Measurements from ENCODE around the gene ADIPOQ. TPM values are rescaled to one million over a fixed set of nuclear protein-coding genes. Genes with fewer than 3 reads are reported as not detected.

ADIPOQ gene
- total RNA-seq, 4 donors from 2014 or later, result 10.7 to 21.6 (median 19.7) TPM

- H3K4me1 ChIP-seq, result peaks cover 26% of the 10 kb centered on the region
- H3K4me3 ChIP-seq, result peak overlapping the region; percentile 78
- DNase-seq (ENCODE audit: low spot score in 2 of 2), result peak in 1 of 2 donors; percentile 80
- TF ChIP-seq POLR2A (IDR thresholded peaks at IDR 0.05), result no peak
- no peak for TF ChIP-seq POLR2AphosphoS5 (IDR thresholded peaks at IDR 0.05)
- TF ChIP-seq CTCF (IDR thresholded peaks at IDR 0.05), result no peak
- TF ChIP-seq EP300 (IDR thresholded peaks at IDR 0.05), result no peak
- no peaks in the 10 kb centered on the region for H3K9me3 ChIP-seq
- peaks cover 69% of the 10 kb centered on the region for H3K27me3 ChIP-seq
- no peaks in the 10 kb centered on the region for H3K36me3 ChIP-seq
- peak overlapping the region; percentile 46 for H3K27ac ChIP-seq
- 8% methylated on average over 28 of the region's 80 CpGs for WGBS
Measured at GRCh38 chr3:186826976-186827857, 15.3 kb upstream of the ADIPOQ start.

GRCh38 chr3:186828340-186828739, 14.2 kb upstream of the ADIPOQ start:
- Histone ChIP-seq H3K36me3 (no peaks in the 10 kb centered on the region), H3K27ac (no peak overlapping the region), H3K27me3 (peaks cover 81% of the 10 kb centered on the region), H3K4me3 (no peak overlapping the region), H3K4me1 (peaks cover 26% of the 10 kb centered on the region), H3K9me3 (no peaks in the 10 kb centered on the region)
- no peak for DNase-seq (ENCODE audit: low spot score in 2 of 2)
- TF ChIP-seq EP300 (IDR thresholded peaks at IDR 0.05) (no peak), POLR2A (IDR thresholded peaks at IDR 0.05) (no peak), POLR2AphosphoS5 (IDR thresholded peaks at IDR 0.05) (no peak), CTCF (IDR thresholded peaks at IDR 0.05) (no peak)
- 21% methylated on average over 5 of the region's 5 CpGs for WGBS

- peaks cover 57% of the 10 kb centered on the region for H3K27me3 ChIP-seq
- H3K9me3 ChIP-seq, result no peaks in the 10 kb centered on the region
- H3K36me3 ChIP-seq, result no peaks in the 10 kb centered on the region
- no peak overlapping the region for H3K4me3 ChIP-seq
- H3K4me1 ChIP-seq, result peaks cover 9% of the 10 kb centered on the region
- TF ChIP-seq POLR2AphosphoS5 (IDR thresholded peaks at IDR 0.05) (no peak), EP300 (IDR thresholded peaks at IDR 0.05) (no peak), POLR2A (IDR thresholded peaks at IDR 0.05) (no peak)
- no peak overlapping the region for H3K27ac ChIP-seq
- WGBS, result 50% methylated on average over 4 of the region's 4 CpGs
- no peak for DNase-seq (ENCODE audit: low spot score in 2 of 2)
Measured at GRCh38 chr3:186831798-186832197, 10.7 kb upstream of the ADIPOQ start.

- 65% methylated on average over 1 of the region's 1 CpG for WGBS
- Histone ChIP-seq H3K4me1 (peaks cover 5% of the 10 kb centered on the region), H3K4me3 (no peak overlapping the region), H3K27me3 (peaks cover 56% of the 10 kb centered on the region), H3K36me3 (no peaks in the 10 kb centered on the region), H3K9me3 (no peaks in the 10 kb centered on the region), H3K27ac (no peak overlapping the region)
- no peak for DNase-seq (ENCODE audit: low spot score in 2 of 2)
- no peak for TF ChIP-seq POLR2AphosphoS5 (IDR thresholded peaks at IDR 0.05)
- TF ChIP-seq POLR2A (IDR thresholded peaks at IDR 0.05), result no peak
- no peak for TF ChIP-seq CTCF (IDR thresholded peaks at IDR 0.05)
- TF ChIP-seq EP300 (IDR thresholded peaks at IDR 0.05), result no peak
Measured at GRCh38 chr3:186832276-186832675, 10.2 kb upstream of the ADIPOQ start.

GRCh38 chr3:186839874-186840641, 2.5 kb upstream of the ADIPOQ start:
- H3K36me3 ChIP-seq, result no peaks in the 10 kb centered on the region
- DNase-seq (ENCODE audit: low spot score in 2 of 2), result no peak
- H3K4me3 ChIP-seq, result no peak overlapping the region
- H3K27me3 ChIP-seq, result peaks cover 14% of the 10 kb centered on the region
- H3K9me3 ChIP-seq, result no peaks in the 10 kb centered on the region
- TF ChIP-seq EP300 (IDR thresholded peaks at IDR 0.05) (no peak), POLR2A (IDR thresholded peaks at IDR 0.05) (no peak), CTCF (IDR thresholded peaks at IDR 0.05) (no peak), POLR2AphosphoS5 (IDR thresholded peaks at IDR 0.05) (no peak)
- no peaks in the 10 kb centered on the region for H3K4me1 ChIP-seq
- 83% methylated on average over 17 of the region's 17 CpGs for WGBS
- no peak overlapping the region for H3K27ac ChIP-seq
